Measurements from ENCODE around the gene CLEC4A. TPM values are rescaled to one million over a fixed set of nuclear protein-coding genes. Genes with fewer than 3 reads are reported as not detected.

The CLEC4A gene
- total RNA-seq, 1 experiment from 2014 or later: not detected

GRCh38 chr12:8143261-8143660, 19.8 kb downstream of the CLEC4A start:
- Histone ChIP-seq H3F3A (ENCODE audit: insufficient read depth, low read depth) (no peaks in the 10 kb centered on the region), H3K4me3 (no peak overlapping the region), H3K36me3 (ENCODE audit: low read depth) (no peaks in the 10 kb centered on the region), H2AFZ (no peak overlapping the region), H3K9me2 (ENCODE audit: insufficient read depth) (no peaks in the 10 kb centered on the region), H4K20me1 (ENCODE audit: insufficient read depth) (no peaks in the 10 kb centered on the region), H3K4me2 (no peak overlapping the region), H3K27me3 (ENCODE audit: insufficient read depth, low read depth) (no peaks in the 10 kb centered on the region), H3K27ac (no peak overlapping the region), H3K79me2 (ENCODE audit: low read depth) (no peaks in the 10 kb centered on the region), H3K9me3 (ENCODE audit: insufficient read depth, low read depth) (no peaks in the 10 kb centered on the region), H3K4me1 (replicated peaks; ENCODE audit: insufficient read depth) (no peaks in the 10 kb centered on the region)
- no peak for DNase-seq
- intact Hi-C loops (cut with micrococcal nuclease; ENCODE audit: unreplicated experiment): no loop called here
- no TSS peak for BruUV-seq (replicated peaks)
- ChIA-PET POLR2A (ENCODE audit: unreplicated experiment) (no interaction called here), CTCF (interaction anchor here (0.6 kb wide), 1 partner anchor 88 kb away, joined by 3 read pairs; no protein-coding TSS in a partner anchor)
- TF ChIP-seq, protein P1, sequence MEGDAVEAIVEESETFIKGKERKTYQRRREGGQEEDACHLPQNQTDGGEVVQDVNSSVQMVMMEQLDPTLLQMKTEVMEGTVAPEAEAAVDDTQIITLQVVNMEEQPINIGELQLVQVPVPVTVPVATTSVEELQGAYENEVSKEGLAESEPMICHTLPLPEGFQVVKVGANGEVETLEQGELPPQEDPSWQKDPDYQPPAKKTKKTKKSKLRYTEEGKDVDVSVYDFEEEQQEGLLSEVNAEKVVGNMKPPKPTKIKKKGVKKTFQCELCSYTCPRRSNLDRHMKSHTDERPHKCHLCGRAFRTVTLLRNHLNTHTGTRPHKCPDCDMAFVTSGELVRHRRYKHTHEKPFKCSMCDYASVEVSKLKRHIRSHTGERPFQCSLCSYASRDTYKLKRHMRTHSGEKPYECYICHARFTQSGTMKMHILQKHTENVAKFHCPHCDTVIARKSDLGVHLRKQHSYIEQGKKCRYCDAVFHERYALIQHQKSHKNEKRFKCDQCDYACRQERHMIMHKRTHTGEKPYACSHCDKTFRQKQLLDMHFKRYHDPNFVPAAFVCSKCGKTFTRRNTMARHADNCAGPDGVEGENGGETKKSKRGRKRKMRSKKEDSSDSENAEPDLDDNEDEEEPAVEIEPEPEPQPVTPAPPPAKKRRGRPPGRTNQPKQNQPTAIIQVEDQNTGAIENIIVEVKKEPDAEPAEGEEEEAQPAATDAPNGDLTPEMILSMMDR (conservative IDR thresholded peaks at IDR 0.05): no peak
- TF ChIP-seq EZH2 (IDR thresholded peaks at IDR 0.05; ENCODE audit: low read depth): no peak

- H3F3A ChIP-seq (ENCODE audit: insufficient read depth, low read depth): no peaks in the 10 kb centered on the region
- no TSS peak for BruUV-seq (replicated peaks)
- no peaks in the 10 kb centered on the region for H3K36me3 ChIP-seq (ENCODE audit: low read depth)
- TF ChIP-seq EZH2 (IDR thresholded peaks at IDR 0.05; ENCODE audit: low read depth): no peak
- TF ChIP-seq, protein P1 (conservative IDR thresholded peaks at IDR 0.05): no peak
- H3K27ac ChIP-seq: no peak overlapping the region
- H3K4me3 ChIP-seq: no peak overlapping the region
- no peaks in the 10 kb centered on the region for H3K4me1 ChIP-seq (replicated peaks; ENCODE audit: insufficient read depth)
- H3K9me3 ChIP-seq (ENCODE audit: insufficient read depth, low read depth): no peaks in the 10 kb centered on the region
- no peak overlapping the region for H2AFZ ChIP-seq
- H3K27me3 ChIP-seq (ENCODE audit: insufficient read depth, low read depth): no peaks in the 10 kb centered on the region
- H3K9me2 ChIP-seq (ENCODE audit: insufficient read depth): no peaks in the 10 kb centered on the region
- ChIA-PET POLR2A (ENCODE audit: unreplicated experiment) (no interaction called here), CTCF (no interaction called here)
- intact Hi-C loops (cut with micrococcal nuclease; ENCODE audit: unreplicated experiment): no loop called here
- H3K79me2 ChIP-seq (ENCODE audit: low read depth): no peaks in the 10 kb centered on the region
- H3K4me2 ChIP-seq: no peak overlapping the region
- DNase-seq: no peak
- no peaks in the 10 kb centered on the region for H4K20me1 ChIP-seq (ENCODE audit: insufficient read depth)
Measured at GRCh38 chr12:8145754-8146441, 22.5 kb downstream of the CLEC4A start.

GRCh38 chr12:8146442-8146771, 23.0 kb downstream of the CLEC4A start:
- no peaks in the 10 kb centered on the region for H3F3A ChIP-seq (ENCODE audit: insufficient read depth, low read depth)
- no peak overlapping the region for H3K4me3 ChIP-seq
- H3K79me2 ChIP-seq (ENCODE audit: low read depth): no peaks in the 10 kb centered on the region
- no peak for DNase-seq
- H4K20me1 ChIP-seq (ENCODE audit: insufficient read depth): no peaks in the 10 kb centered on the region
- no peaks in the 10 kb centered on the region for H3K4me1 ChIP-seq (replicated peaks; ENCODE audit: insufficient read depth)
- H3K9me2 ChIP-seq (ENCODE audit: insufficient read depth): no peaks in the 10 kb centered on the region
- H3K36me3 ChIP-seq (ENCODE audit: low read depth): no peaks in the 10 kb centered on the region
- intact Hi-C loops (cut with micrococcal nuclease; ENCODE audit: unreplicated experiment): no loop called here
- no peaks in the 10 kb centered on the region for H3K27me3 ChIP-seq (ENCODE audit: insufficient read depth, low read depth)
- no peaks in the 10 kb centered on the region for H3K9me3 ChIP-seq (ENCODE audit: insufficient read depth, low read depth)
- no peak overlapping the region for H2AFZ ChIP-seq
- H3K27ac ChIP-seq: no peak overlapping the region
- TF ChIP-seq, protein P1 (conservative IDR thresholded peaks at IDR 0.05): no peak
- no peak for TF ChIP-seq EZH2 (IDR thresholded peaks at IDR 0.05; ENCODE audit: low read depth)
- no peak overlapping the region for H3K4me2 ChIP-seq
- ChIA-PET CTCF (no interaction called here), POLR2A (ENCODE audit: unreplicated experiment) (no interaction called here)
- BruUV-seq (replicated peaks): no TSS peak

All from PC-9 (cell line).